IMR-90 (cell line): Measurements from ENCODE around the gene IRF2. TPM values are rescaled to one million over a fixed set of nuclear protein-coding genes. Genes with fewer than 3 reads are reported as not detected.

Experiments
- ATAC-seq: fragments of 200-7000 bp; cut with Tn5 transposase; 2 replicates; pipeline ENCODE4 v1.9.1; 2020; ENCODE audit warnings: low read depth, mild to moderate bottlenecking, moderate library complexity
- BruUV-seq: library from RNA; stranded (reverse); fragments of 400-500 nt; replicated peaks from 2 replicates; lab custom pipeline; 2021; lab: Mats Ljungman, UMichigan
- CTCF ChIA-PET: fragments of 300-600 bp; formaldehyde crosslinking; extraction: SDS; loops from one replicate; lab custom pipeline; 2021; ENCODE audit warnings: antibody characterized with exemption; lab: Yijun Ruan, JAX
- POLR2A ChIA-PET: fragments of 300-600 bp; sonication (Branson Sonifier 250); formaldehyde crosslinking; loops from one replicate; lab custom pipeline; 2022; ENCODE audit warnings: antibody characterized with exemption; ENCODE audit not compliant: unreplicated experiment; lab: Charles Lee
- DNase-seq: peaks from one replicate; pipeline ENCODE4 v3.0.0; 2013
- H2AFZ ChIP-seq: replicated peaks from 2 replicates; pipeline ENCODE3; 2013; ENCODE audit warnings: low read length, mild to moderate bottlenecking; ENCODE audit not compliant: poor library complexity
- H2AK5ac ChIP-seq: 2 replicates; pipeline ENCODE4 v1.6.1; 2013; ENCODE audit warnings: low read depth, low read length, inconsistent platforms
- H2AK9ac ChIP-seq: replicated peaks from 2 replicates; pipeline ENCODE3; 2013; ENCODE audit warnings: mild to moderate bottlenecking, low read depth, low read length, moderate library complexity; ENCODE audit not compliant: poor library complexity
- H2BK120ac ChIP-seq: 2 replicates; pipeline ENCODE4 v1.6.1; 2013; ENCODE audit warnings: low read depth, low read length, inconsistent platforms
- H2BK15ac ChIP-seq: 3 replicates; pipeline ENCODE4 v1.6.1; 2013; ENCODE audit warnings: low read depth, low read length, inconsistent platforms
- H2BK20ac ChIP-seq: 2 replicates; pipeline ENCODE4 v1.6.1; 2013; ENCODE audit warnings: low read depth, mild to moderate bottlenecking, inconsistent platforms, low read length, moderate library complexity
- H2BK5ac ChIP-seq: 2 replicates; pipeline ENCODE4 v1.6.1; 2013; ENCODE audit warnings: mild to moderate bottlenecking, low read depth, low read length, inconsistent platforms; ENCODE audit not compliant: poor library complexity, severe bottlenecking
- H3K14ac ChIP-seq: replicated peaks from 2 replicates; pipeline ENCODE4 v1.6.1; 2013; ENCODE audit warnings: low read depth, low read length, inconsistent platforms
- H3K18ac ChIP-seq: 2 replicates; pipeline ENCODE4 v1.6.1; 2013; ENCODE audit warnings: low read depth, low read length, control low read depth
- H3K23ac ChIP-seq: 2 replicates; pipeline ENCODE4 v1.6.1; 2013; ENCODE audit warnings: low read depth, low read length, inconsistent platforms
- H3K27ac ChIP-seq: 2 replicates; pipeline ENCODE4 v1.5.1; 2013; ENCODE audit warnings: mild to moderate bottlenecking, control low read depth, low read length; ENCODE audit not compliant: insufficient read depth
- H3K27me3 ChIP-seq: 2 replicates; pipeline ENCODE4 v1.6.1; 2013; ENCODE audit warnings: low read length; ENCODE audit not compliant: control insufficient read depth, insufficient read depth
- H3K36me3 ChIP-seq: 2 replicates; pipeline ENCODE4 v1.6.1; 2013; ENCODE audit warnings: low read length, mixed read lengths; ENCODE audit not compliant: control insufficient read depth, insufficient read depth
- H3K4ac ChIP-seq: 2 replicates; pipeline ENCODE4 v1.6.1; 2013; ENCODE audit warnings: low read depth, low read length, inconsistent platforms
- H3K4me1 ChIP-seq: 2 replicates; pipeline ENCODE4 v1.6.1; 2013; ENCODE audit warnings: low read length, mixed read lengths; ENCODE audit not compliant: control insufficient read depth, insufficient read depth
- H3K4me2 ChIP-seq: 2 replicates; pipeline ENCODE4 v1.6.1; 2013; ENCODE audit warnings: low read depth, mild to moderate bottlenecking, control low read depth, low read length, moderate library complexity
- H3K4me3 ChIP-seq: 2 replicates; pipeline ENCODE4 v1.5.1; 2013; ENCODE audit warnings: low read depth, mild to moderate bottlenecking, control low read depth, low read length, moderate library complexity; ENCODE audit not compliant: insufficient read depth
- H3K56ac ChIP-seq: 2 replicates; pipeline ENCODE4 v1.6.1; 2013; ENCODE audit warnings: low read length, inconsistent platforms; ENCODE audit not compliant: insufficient read depth; ENCODE audit errors: extremely low read depth
- H3K79me1 ChIP-seq, 2 experiments: 2 replicates each; pipeline ENCODE4 v1.6.1; 2013; ENCODE audit warnings: low read length in 2 of 2, inconsistent platforms in 1 of 2, low read depth in 1 of 2
- H3K9ac ChIP-seq: 2 replicates; pipeline ENCODE4 v1.6.1; 2013; ENCODE audit warnings: low read depth, low read length, control low read depth
- H3K9me1 ChIP-seq: 2 replicates; pipeline ENCODE4 v1.6.1; 2013; ENCODE audit warnings: low read length, inconsistent platforms; ENCODE audit not compliant: insufficient read depth
- H3K9me3 ChIP-seq: 2 replicates; pipeline ENCODE4 v1.6.1; 2013; ENCODE audit warnings: low read length; ENCODE audit not compliant: control insufficient read depth, insufficient read depth
- H4K20me1 ChIP-seq: 2 replicates; pipeline ENCODE4 v1.6.1; 2013; ENCODE audit warnings: low read length, inconsistent platforms; ENCODE audit not compliant: insufficient read depth
- H4K5ac ChIP-seq: 2 replicates; pipeline ENCODE4 v1.6.1; 2013; ENCODE audit warnings: mild to moderate bottlenecking, low read depth, low read length, control low read depth
- H4K8ac ChIP-seq, 2 experiments: 2 replicates each; pipeline ENCODE4 v1.6.1; 2013; ENCODE audit warnings: low read depth in 2 of 2, low read length in 2 of 2, control low read depth in 1 of 2, inconsistent platforms in 1 of 2
- H4K91ac ChIP-seq: 2 replicates; pipeline ENCODE4 v1.6.1; 2013; ENCODE audit warnings: low read depth, low read length, inconsistent platforms; ENCODE audit not compliant: insufficient read depth
- BHLHE40 ChIP-seq: fragments of 150-350 bp; IDR thresholded peaks from 2 replicates; pipeline ENCODE4 v1.6.1; 2016; ENCODE audit warnings: mild to moderate bottlenecking, low read depth, low read length
- CHD1 ChIP-seq: IDR thresholded peaks from 2 replicates; pipeline ENCODE4 v1.6.1; 2012; ENCODE audit warnings: low read depth, low read length, improper control_type of control experiment
- CTCF ChIP-seq: conservative IDR thresholded peaks from 2 replicates; pipeline ENCODE4 v1.5.1; 2012; ENCODE audit warnings: mild to moderate bottlenecking, low read depth, low read length, improper control_type of control experiment
- FOS ChIP-seq: fragments of 150-350 bp; IDR thresholded peaks from 2 replicates; pipeline ENCODE4 v1.6.1; 2016; ENCODE audit warnings: low read depth, low read length
- MAFK ChIP-seq: IDR thresholded peaks from 2 replicates; pipeline ENCODE4 v1.6.1; 2012; ENCODE audit warnings: low read depth, low read length, improper control_type of control experiment
- NFE2L2 ChIP-seq: fragments of 150-350 bp; IDR thresholded peaks from 2 replicates; pipeline ENCODE4 v1.6.1; 2016; ENCODE audit warnings: low read depth, mild to moderate bottlenecking, low read length
- RAD21 ChIP-seq: IDR thresholded peaks from 2 replicates; pipeline ENCODE4 v1.6.1; 2012; ENCODE audit warnings: low read length, improper control_type of control experiment
- RCOR1 ChIP-seq: IDR thresholded peaks from 2 replicates; pipeline ENCODE4 v1.6.1; 2012; ENCODE audit warnings: mild to moderate bottlenecking, low read length, improper control_type of control experiment; ENCODE audit not compliant: insufficient replicate concordance
- RFX5 ChIP-seq: IDR thresholded peaks from 2 replicates; pipeline ENCODE4 v1.8.0; 2012; ENCODE audit warnings: low read depth, mild to moderate bottlenecking, low read length, moderate library complexity
- SMC3 ChIP-seq: fragments of 150-350 bp; IDR thresholded peaks from 2 replicates; pipeline ENCODE4 v1.6.1; 2016; ENCODE audit warnings: low read depth, mild to moderate bottlenecking, antibody characterized with exemption, low read length, moderate library complexity
- USF2 ChIP-seq: fragments of 150-350 bp; IDR thresholded peaks from 2 replicates; pipeline ENCODE4 v1.6.1; 2017; ENCODE audit warnings: mild to moderate bottlenecking, antibody characterized with exemption, low read length, low read depth
- WGBS, 2 experiments: methylation state at CpG; one replicate each; pipeline versions ENCODE4 v1.1.5 to v1.1.7; 2013; ENCODE audit warnings: missing lambda C conversion rate in 2 of 2; ENCODE audit not compliant: insufficient read length in 1 of 2; ENCODE audit errors: extremely low coverage in 2 of 2; 5-methylcytosine and 5-hydroxymethylcytosine counted together
- dilution Hi-C: fragments of 300-500 bp; cut with HindIII; formaldehyde crosslinking; loops from one replicate; pipeline ENCODE4 v1.14.3; 2018; ENCODE audit warnings: low sequenced_read_pairs; ENCODE audit not compliant: unreplicated experiment
- in situ Hi-C: fragments of 300-500 bp; cut with MboI; formaldehyde crosslinking; loops from 3 replicates; pipeline ENCODE4 v1.14.3; 2019; ENCODE audit warnings: low sequenced_read_pairs, inconsistent platforms, mixed read lengths
- intact Hi-C: fragments of 100-400 bp; cut with micrococcal nuclease; formaldehyde crosslinking; loops from 2 replicates; pipeline ENCODE4 v1.10.0; 2022
- polyA plus RNA-seq, 3 experiments: library from polyadenylated mRNA; depleted of rRNA; stranded (reverse); fragments of >200 nt; gene quantifications; 2 replicates each; pipeline ENCODE4 v1.2.3, GENCODE V29; 2012; ENCODE audit warnings: low replicate concordance in 1 of 3
- total RNA-seq: library from RNA; depleted of rRNA; stranded (reverse); fragments of >200 nt; gene quantifications from 2 replicates; pipeline ENCODE4 v1.2.3, GENCODE V29; 2012

Gene IRF2
- total and polyA plus RNA-seq, 2 of the 4 experiments (the other 2 are of a cell fraction): 16.5 to 21.9 TPM

GRCh38 chr4:184410748-184411147, 63.6 kb downstream of the IRF2 start (continued):
- no peak for TF ChIP-seq SMC3
- no peak for TF ChIP-seq FOS
- TF ChIP-seq CHD1: no peak
- TF ChIP-seq NFE2L2: no peak
- no peak for TF ChIP-seq MAFK

GRCh38 chr4:184409911-184410692, 64.2 kb downstream of the IRF2 start:
- in situ Hi-C loops (no loop called here), dilution Hi-C loops (no loop called here), intact Hi-C loops (no loop called here)
- ATAC-seq: no peak
- peaks cover 39% of the 10 kb centered on the region for H3K36me3 ChIP-seq
- no peak overlapping the region for H3K4ac ChIP-seq
- H3K23ac ChIP-seq: no peak overlapping the region
- H3K56ac ChIP-seq: no peak overlapping the region
- no peak overlapping the region for H4K91ac ChIP-seq
- no peak overlapping the region for H2BK120ac ChIP-seq
- no peak overlapping the region for H2AFZ ChIP-seq
- BruUV-seq: no TSS peak
- no peak overlapping the region for H3K4me2 ChIP-seq
- ChIA-PET CTCF (no interaction called here), POLR2A (no interaction called here)
- no peak overlapping the region for H3K9ac ChIP-seq
- no peak overlapping the region for H2BK5ac ChIP-seq
- H2BK20ac ChIP-seq: no peak overlapping the region
- no peak overlapping the region for H3K27ac ChIP-seq
- TF ChIP-seq SMC3 (no peak), RCOR1 (no peak), CHD1 (no peak), CTCF (no peak), NFE2L2 (no peak), RAD21 (no peak), RFX5 (no peak), BHLHE40 (no peak), USF2 (no peak)
- H2AK9ac ChIP-seq: no peak overlapping the region
- H4K5ac ChIP-seq: no peak overlapping the region
- H3K9me3 ChIP-seq: no peaks in the 10 kb centered on the region
- no peak overlapping the region for H3K14ac ChIP-seq
- H2BK15ac ChIP-seq: no peak overlapping the region
- peaks cover 12% of the 10 kb centered on the region in 2 experiments; a peak in 3 of 4 replicates for H3K79me1 ChIP-seq
- H2AK5ac ChIP-seq: no peak overlapping the region; the same call in 1 of the 2 replicates
- H3K27me3 ChIP-seq: no peaks in the 10 kb centered on the region
- H3K18ac ChIP-seq: no peak overlapping the region
- H3K4me1 ChIP-seq: peaks cover 12% of the 10 kb centered on the region
- DNase-seq: no peak
- no peak overlapping the region for H4K8ac ChIP-seq
- H3K4me3 ChIP-seq: no peak overlapping the region
- 100% methylated on average over 1 of the region's 12 CpGs; no CpG with 5 or more reads in 1 of the 2 experiments for WGBS, 2 experiments
- no peaks in the 10 kb centered on the region for H4K20me1 ChIP-seq
- H3K9me1 ChIP-seq: no peaks in the 10 kb centered on the region; the same call in 1 of the 2 replicates
